HepG2 (cell line): ENCODE measurements around the gene TTYH1. TPM values are rescaled to one million over a fixed set of nuclear protein-coding genes. Genes with fewer than 3 reads are reported as not detected.
A peak's percentile ranks its signal among the peaks of the same experiment; 100 is the strongest.

ENCODE experiments used
- CC2D1A ChIP-seq: sonication (generic); formaldehyde crosslinking; IDR thresholded peaks from 2 replicates; pipeline ENCODE4 v1.8.1; 2023; ENCODE audit warnings: mild to moderate bottlenecking, missing genetic modification reagents
- CCAR2 ChIP-seq: fragments of 200-400 bp; formaldehyde crosslinking; optimal IDR thresholded peaks from 2 replicates; pipeline ENCODE3; 2018; ENCODE audit warnings: low read depth, mild to moderate bottlenecking, low read length, moderate library complexity
- HMGXB4 ChIP-seq, 2 experiments: sonication (generic) in 1 of 2; formaldehyde crosslinking in 1 of 2; IDR thresholded peaks; 2 replicates each; pipeline versions ENCODE4 v1.4.0 to v1.6.1; 2018 to 2020; ENCODE audit warnings: missing genetic modification reagents in 2 of 2, borderline replicate concordance in 1 of 2, low read depth in 1 of 2, mild to moderate bottlenecking in 1 of 2, missing biosample characterization in 1 of 2
- SAP130 ChIP-seq: IDR thresholded peaks from 2 replicates; pipeline ENCODE4 v1.6.1; 2016; ENCODE audit warnings: low read depth
- STAT5B ChIP-seq: sonication (generic); formaldehyde crosslinking; IDR thresholded peaks from 2 replicates; pipeline ENCODE4 v1.4.0; 2020; ENCODE audit warnings: missing genetic modification reagents
- TRIM24 ChIP-seq: sonication (generic); formaldehyde crosslinking; IDR thresholded peaks from 2 replicates; pipeline ENCODE4 v1.8.0; 2022; ENCODE audit warnings: mild to moderate bottlenecking, missing genetic modification reagents
- ZNF256 ChIP-seq: sonication (generic); formaldehyde crosslinking; conservative IDR thresholded peaks from 2 replicates; pipeline ENCODE4 v1.4.0; 2020; ENCODE audit warnings: missing genetic modification reagents
- ZNF556 ChIP-seq: sonication (generic); formaldehyde crosslinking; IDR thresholded peaks from 2 replicates; pipeline ENCODE4 v1.4.0; 2020; ENCODE audit warnings: mild to moderate bottlenecking, missing genetic modification reagents, borderline replicate concordance
- ZNF614 ChIP-seq: IDR thresholded peaks from 2 replicates; pipeline ENCODE4 v1.6.1; 2018; ENCODE audit warnings: missing biosample characterization, missing genetic modification reagents, inconsistent platforms, borderline replicate concordance
- polyA plus RNA-seq, 8 experiments: library from polyadenylated mRNA; depleted of rRNA in 3 of 8; stranded (reverse) in 7 of 8; unstranded in 1 of 8; fragments of >200 nt; fragmentation: Illumina TruSeq in 4 of 8; extraction: Trizol in 4 of 8; gene quantifications; 2 replicates each; pipeline versions ENCODE4 v1.2.1 to v1.2.3, GENCODE V29; 2011 to 2016; ENCODE audit warnings: low read depth in 4 of 8, missing spikeins in 1 of 8, mixed read lengths in 1 of 8; ENCODE audit not compliant: insufficient read depth in 1 of 8
- total RNA-seq, 5 experiments: library from RNA; depleted of rRNA; stranded (reverse); fragments of >200 nt; fragmentation: Illumina TruSeq; extraction: Trizol; gene quantifications; 2 replicates each; pipeline ENCODE4 v1.2.3, GENCODE V29; 2016; ENCODE audit warnings: low read depth in 1 of 5
- TF ChIP-seq, protein P1 (sequence below): sonication (generic); formaldehyde crosslinking; IDR thresholded peaks from 2 replicates; pipeline ENCODE4 v1.5.1; 2020; ENCODE audit warnings: missing genetic modification reagents, mild to moderate bottlenecking, borderline replicate concordance

TTYH1 gene
- total and polyA plus RNA-seq, 2 of the 13 experiments (the other 11 are each of a cell fraction or from before 2014, with no cell fraction given): 6.9 to 19.9 TPM

- TF ChIP-seq CC2D1A (peak; percentile 85; the same call in 1 of the 2 replicates), SAP130 (CRISPR knock-in tag) (peak; percentile 43), ZNF256 (CRISPR knock-in tag) (no peak), STAT5B (no peak; the same call in 1 of the 2 replicates), TRIM24 (CRISPR knock-in tag) (no peak), ZNF556 (CRISPR knock-in tag) (peak; percentile 87), HMGXB4 (CRISPR knock-in tag; IDR thresholded peaks at IDR 0.05; ENCODE audit: borderline replicate concordance in 1 of 2, low read depth in 1 of 2) (peak; percentile 45 to 89; a peak in 3 of 4 replicates), CCAR2 (no peak), ZNF614 (CRISPR knock-in tag) (no peak)
- TF ChIP-seq, protein P1, sequence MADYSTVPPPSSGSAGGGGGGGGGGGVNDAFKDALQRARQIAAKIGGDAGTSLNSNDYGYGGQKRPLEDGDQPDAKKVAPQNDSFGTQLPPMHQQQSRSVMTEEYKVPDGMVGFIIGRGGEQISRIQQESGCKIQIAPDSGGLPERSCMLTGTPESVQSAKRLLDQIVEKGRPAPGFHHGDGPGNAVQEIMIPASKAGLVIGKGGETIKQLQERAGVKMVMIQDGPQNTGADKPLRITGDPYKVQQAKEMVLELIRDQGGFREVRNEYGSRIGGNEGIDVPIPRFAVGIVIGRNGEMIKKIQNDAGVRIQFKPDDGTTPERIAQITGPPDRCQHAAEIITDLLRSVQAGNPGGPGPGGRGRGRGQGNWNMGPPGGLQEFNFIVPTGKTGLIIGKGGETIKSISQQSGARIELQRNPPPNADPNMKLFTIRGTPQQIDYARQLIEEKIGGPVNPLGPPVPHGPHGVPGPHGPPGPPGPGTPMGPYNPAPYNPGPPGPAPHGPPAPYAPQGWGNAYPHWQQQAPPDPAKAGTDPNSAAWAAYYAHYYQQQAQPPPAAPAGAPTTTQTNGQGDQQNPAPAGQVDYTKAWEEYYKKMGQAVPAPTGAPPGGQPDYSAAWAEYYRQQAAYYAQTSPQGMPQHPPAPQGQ (CRISPR knock-in tag): no peak
These were observed 47.6 kb downstream of the TTYH1 start (continued) for GRCh38 chr19:54462655-54463530.
